Type B pancreatic cell (in vitro differentiated cells): Measurements from ENCODE around the gene RAB33B. TPM values are rescaled to one million over a fixed set of nuclear protein-coding genes. Genes with fewer than 3 reads are reported as not detected.
"Not testable (repeated sequence)": the region's sequence is repeated elsewhere in the genome, so short reads cannot be mapped to it uniquely, and the experiment has no call there.

Experiments
- DNase-seq: peaks from one replicate; pipeline ENCODE4 v3.0.0; 2021; ENCODE audit warnings: mixed read lengths; ENCODE audit not compliant: unreplicated experiment; ENCODE audit errors: extremely low spot score
- H3K27ac Mint-ChIP-seq: 2 replicates; pipeline ENCODE4 v1.8.0; 2021; ENCODE audit warnings: mild to moderate bottlenecking, mixed read lengths
- H3K27me3 Mint-ChIP-seq: 2 replicates; pipeline ENCODE4 v1.8.0; 2021; ENCODE audit warnings: mixed read lengths
- H3K36me3 Mint-ChIP-seq: 2 replicates; pipeline ENCODE4 v1.8.0; 2021; ENCODE audit warnings: mixed read lengths
- H3K4me1 Mint-ChIP-seq: one replicate; pipeline ENCODE4 v1.8.0; 2021; ENCODE audit warnings: mixed read lengths; ENCODE audit not compliant: unreplicated experiment
- H3K4me3 Mint-ChIP-seq: 2 replicates; pipeline ENCODE4 v1.8.0; 2021; ENCODE audit warnings: mild to moderate bottlenecking, mixed read lengths
- H3K9me3 Mint-ChIP-seq: 2 replicates; pipeline ENCODE4 v1.8.0; 2021; ENCODE audit warnings: mixed read lengths
- total RNA-seq: library from RNA; stranded (reverse); gene quantifications from 2 replicates; pipeline ENCODE4 v1.2.1, GENCODE V29; 2021; ENCODE audit warnings: low replicate concordance
- TF ChIP-seq, protein P1 (sequence below): fragments of 200-600 bp; sonication (generic); conservative IDR thresholded peaks from 2 replicates; pipeline ENCODE4 v1.5.0; 2021; ENCODE audit warnings: antibody characterized with exemption, mild to moderate bottlenecking

The RAB33B gene
- total RNA-seq, 1 donor from 2014 or later: 7.8 TPM

GRCh38 chr4:139420652-139421051 lies 33.3 kb upstream of the RAB33B start:
- Mint-ChIP-seq H3K36me3 (peaks cover 25% of the 10 kb centered on the region), H3K27ac (no peak overlapping the region), H3K27me3 (no peaks in the 10 kb centered on the region), H3K9me3 (no peaks in the 10 kb centered on the region), H3K4me1 (no peaks in the 10 kb centered on the region), H3K4me3 (no peak overlapping the region)
- TF ChIP-seq, protein P1, sequence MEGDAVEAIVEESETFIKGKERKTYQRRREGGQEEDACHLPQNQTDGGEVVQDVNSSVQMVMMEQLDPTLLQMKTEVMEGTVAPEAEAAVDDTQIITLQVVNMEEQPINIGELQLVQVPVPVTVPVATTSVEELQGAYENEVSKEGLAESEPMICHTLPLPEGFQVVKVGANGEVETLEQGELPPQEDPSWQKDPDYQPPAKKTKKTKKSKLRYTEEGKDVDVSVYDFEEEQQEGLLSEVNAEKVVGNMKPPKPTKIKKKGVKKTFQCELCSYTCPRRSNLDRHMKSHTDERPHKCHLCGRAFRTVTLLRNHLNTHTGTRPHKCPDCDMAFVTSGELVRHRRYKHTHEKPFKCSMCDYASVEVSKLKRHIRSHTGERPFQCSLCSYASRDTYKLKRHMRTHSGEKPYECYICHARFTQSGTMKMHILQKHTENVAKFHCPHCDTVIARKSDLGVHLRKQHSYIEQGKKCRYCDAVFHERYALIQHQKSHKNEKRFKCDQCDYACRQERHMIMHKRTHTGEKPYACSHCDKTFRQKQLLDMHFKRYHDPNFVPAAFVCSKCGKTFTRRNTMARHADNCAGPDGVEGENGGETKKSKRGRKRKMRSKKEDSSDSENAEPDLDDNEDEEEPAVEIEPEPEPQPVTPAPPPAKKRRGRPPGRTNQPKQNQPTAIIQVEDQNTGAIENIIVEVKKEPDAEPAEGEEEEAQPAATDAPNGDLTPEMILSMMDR: no peak
- no peak for DNase-seq

GRCh38 chr4:139436122-139436521 lies 17.8 kb upstream of the RAB33B start:
- TF ChIP-seq, protein P1: no peak
- no peak overlapping the region for H3K27ac Mint-ChIP-seq
- H3K9me3 Mint-ChIP-seq: peaks cover 17% of the 10 kb centered on the region
- DNase-seq: no peak
- no peak overlapping the region for H3K4me3 Mint-ChIP-seq
- H3K27me3 Mint-ChIP-seq: no peaks in the 10 kb centered on the region
- peaks cover 48% of the 10 kb centered on the region for H3K36me3 Mint-ChIP-seq
- H3K4me1 Mint-ChIP-seq: no peaks in the 10 kb centered on the region

DNA sequence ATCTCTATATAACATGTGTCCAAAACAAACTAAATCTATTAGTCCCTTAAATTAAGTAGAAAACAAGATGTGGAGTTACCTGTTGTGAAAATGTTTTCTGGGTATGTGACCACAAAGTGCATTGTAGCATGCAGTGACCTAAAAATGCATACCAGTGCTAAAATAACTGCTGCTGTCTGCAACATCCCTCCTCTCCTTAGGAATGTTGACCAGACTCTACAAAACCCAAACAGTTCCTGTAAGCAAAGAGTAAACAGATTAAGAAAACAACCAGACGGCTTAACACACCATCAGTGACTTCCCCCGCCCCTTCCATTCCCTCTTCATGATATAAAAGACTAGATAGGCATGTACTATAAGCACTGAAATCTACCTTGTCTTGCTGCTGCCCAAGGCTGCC lies 15.8 kb upstream of the RAB33B start:
- Mint-ChIP-seq H3K4me3 (no peak overlapping the region), H3K36me3 (peaks cover 43% of the 10 kb centered on the region), H3K27me3 (no peaks in the 10 kb centered on the region), H3K4me1 (no peaks in the 10 kb centered on the region), H3K27ac (no peak overlapping the region), H3K9me3 (peaks cover 17% of the 10 kb centered on the region)
- DNase-seq: no peak
- TF ChIP-seq, protein P1: no peak

GRCh38 chr4:139441029-139441428 lies 12.9 kb upstream of the RAB33B start:
- no peak for DNase-seq
- H3K27me3 Mint-ChIP-seq: no peaks in the 10 kb centered on the region
- no peak overlapping the region for H3K4me3 Mint-ChIP-seq
- no peaks in the 10 kb centered on the region for H3K4me1 Mint-ChIP-seq
- TF ChIP-seq, protein P1: no peak
- H3K36me3 Mint-ChIP-seq: peaks cover 45% of the 10 kb centered on the region
- H3K27ac Mint-ChIP-seq: no peak overlapping the region
- H3K9me3 Mint-ChIP-seq: peaks cover 13% of the 10 kb centered on the region

- Mint-ChIP-seq H3K4me3 (no peak overlapping the region), H3K27me3 (no peaks in the 10 kb centered on the region), H3K36me3 (peaks cover 26% of the 10 kb centered on the region), H3K27ac (no peak overlapping the region), H3K4me1 (no peaks in the 10 kb centered on the region), H3K9me3 (peaks cover 13% of the 10 kb centered on the region)
- no peak for DNase-seq
- TF ChIP-seq, protein P1: no peak
Observed at GRCh38 chr4:139443661-139444060, 10.3 kb upstream of the RAB33B start.

GRCh38 chr4:139444881-139445280 lies 9.0 kb upstream of the RAB33B start:
- H3K4me3 Mint-ChIP-seq, H3K27me3 Mint-ChIP-seq, H3K9me3 Mint-ChIP-seq, DNase-seq, H3K27ac Mint-ChIP-seq, H3K4me1 Mint-ChIP-seq: not testable (repeated sequence)
- H3K36me3 Mint-ChIP-seq: peaks cover 26% of the 10 kb centered on the region

DNA sequence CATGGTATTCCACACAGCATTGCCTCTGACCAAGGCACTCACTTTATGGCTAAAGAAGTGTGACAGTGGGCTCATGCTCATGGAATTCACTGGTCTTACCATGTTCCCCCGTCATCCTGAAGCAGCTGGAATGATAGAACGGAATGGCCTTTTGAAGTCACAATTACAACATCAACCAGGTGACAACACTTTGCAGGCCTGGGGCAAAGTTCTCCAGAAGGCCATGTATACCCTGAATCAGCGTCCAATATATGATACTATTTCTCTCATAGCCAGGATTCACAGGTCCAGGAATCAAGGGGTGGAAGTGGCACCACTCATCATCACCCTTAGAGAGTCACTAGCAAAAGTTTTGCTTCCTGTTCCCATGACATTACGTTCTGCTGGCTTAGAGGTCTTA lies 6.8 kb upstream of the RAB33B start:
- peaks cover 21% of the 10 kb centered on the region for H3K36me3 Mint-ChIP-seq
- DNase-seq, H3K4me3 Mint-ChIP-seq, H3K27ac Mint-ChIP-seq, H3K9me3 Mint-ChIP-seq, H3K27me3 Mint-ChIP-seq, H3K4me1 Mint-ChIP-seq: not testable (repeated sequence)
